ENCODE data around the gene STARD8.
A peak's percentile ranks its signal among the peaks of the same experiment; 100 is the strongest.
"Not testable (repeated sequence)": the region's sequence is repeated elsewhere in the genome, so short reads cannot be mapped to it uniquely, and the experiment has no call there.

Gene STARD8

GRCh38 chrX:68647156-68647957, at the start of gene STARD8:
STARD8 (plus strand) TSS chrX:68647666; CDS start chrX:68647883, 217 bp downstream.
- DNase-seq (ENCODE audit: low read depth), result no peak
- TF ChIP-seq CTCF (IDR thresholded peaks at IDR 0.05; ENCODE audit: low read depth, low read length, missing control alignments), result no peak
- H3K4me3 ChIP-seq (ENCODE audit: low read depth, low read length), result no peak within 1 kb of the TSS

- TF ChIP-seq CTCF (IDR thresholded peaks at IDR 0.05; ENCODE audit: low read depth, low read length, missing control alignments), result no peak
- H3K4me3 ChIP-seq (ENCODE audit: low read depth, low read length), result no peak overlapping the region
- no peak for DNase-seq (ENCODE audit: low read depth)
Measured at GRCh38 chrX:68598841-68599240, 48.6 kb upstream of the STARD8 start.

GRCh38 chrX:68599256-68600152, 48.0 kb upstream of the STARD8 start:
- DNase-seq (ENCODE audit: low read depth), result no peak
- H3K4me3 ChIP-seq (ENCODE audit: low read depth, low read length), result no peak overlapping the region
- TF ChIP-seq CTCF (IDR thresholded peaks at IDR 0.05; ENCODE audit: low read depth, low read length, missing control alignments), result peak; percentile 41

GRCh38 chrX:68604216-68604615, 43.2 kb upstream of the STARD8 start:
- not testable (repeated sequence) for H3K4me3 ChIP-seq (ENCODE audit: low read depth, low read length); DNase-seq (ENCODE audit: low read depth)

- H3K4me3 ChIP-seq (ENCODE audit: low read depth, low read length); DNase-seq (ENCODE audit: low read depth): not testable (repeated sequence)
Measured at GRCh38 chrX:68614733-68615132, 32.7 kb upstream of the STARD8 start.

GRCh38 chrX:68627986-68628385, 19.5 kb upstream of the STARD8 start:
- DNase-seq (ENCODE audit: low read depth), result no peak
- no peak overlapping the region for H3K4me3 ChIP-seq (ENCODE audit: low read depth, low read length)
- no peak for TF ChIP-seq CTCF (IDR thresholded peaks at IDR 0.05; ENCODE audit: low read depth, low read length, missing control alignments)

GRCh38 chrX:68629936-68630335, 17.5 kb upstream of the STARD8 start:
- DNase-seq (ENCODE audit: low read depth); H3K4me3 ChIP-seq (ENCODE audit: low read depth, low read length): not testable (repeated sequence)

GRCh38 chrX:68631336-68631735, 16.1 kb upstream of the STARD8 start:
- no peak for TF ChIP-seq CTCF (IDR thresholded peaks at IDR 0.05; ENCODE audit: low read depth, low read length, missing control alignments)
- no peak overlapping the region for H3K4me3 ChIP-seq (ENCODE audit: low read depth, low read length)
- DNase-seq (ENCODE audit: low read depth), result no peak

Measured in GM12864 (cell line).